Activated CD8-positive, alpha-beta memory T cell treated with anti-CD3 and anti-CD28 coated beads for 4 hours (primary cell): ENCODE results near the gene OXTR.

ENCODE experiments used
- DNase-seq, 2 donors: peaks; one replicate each; pipeline ENCODE4 v3.0.0-alpha.2; 2020; ENCODE audit warnings: low read depth in 2 of 2

OXTR gene

GRCh38 chr3:8712045-8712907 is 57.1 kb downstream of the OXTR start:
- DNase-seq = no peak

- DNase-seq = no peak
These were observed 59.5 kb downstream of the OXTR start for GRCh38 chr3:8709801-8710507.

GRCh38 chr3:8709287-8709686 is 60.1 kb downstream of the OXTR start:
- no peak for DNase-seq

- DNase-seq = no peak
These were observed 63.8 kb downstream of the OXTR start for GRCh38 chr3:8705575-8705974.

- DNase-seq = no peak
These were observed 66.9 kb downstream of the OXTR start for GRCh38 chr3:8702560-8702959.
